ENCODE measurements around the gene PCSK5.

PCSK5 gene

DNA sequence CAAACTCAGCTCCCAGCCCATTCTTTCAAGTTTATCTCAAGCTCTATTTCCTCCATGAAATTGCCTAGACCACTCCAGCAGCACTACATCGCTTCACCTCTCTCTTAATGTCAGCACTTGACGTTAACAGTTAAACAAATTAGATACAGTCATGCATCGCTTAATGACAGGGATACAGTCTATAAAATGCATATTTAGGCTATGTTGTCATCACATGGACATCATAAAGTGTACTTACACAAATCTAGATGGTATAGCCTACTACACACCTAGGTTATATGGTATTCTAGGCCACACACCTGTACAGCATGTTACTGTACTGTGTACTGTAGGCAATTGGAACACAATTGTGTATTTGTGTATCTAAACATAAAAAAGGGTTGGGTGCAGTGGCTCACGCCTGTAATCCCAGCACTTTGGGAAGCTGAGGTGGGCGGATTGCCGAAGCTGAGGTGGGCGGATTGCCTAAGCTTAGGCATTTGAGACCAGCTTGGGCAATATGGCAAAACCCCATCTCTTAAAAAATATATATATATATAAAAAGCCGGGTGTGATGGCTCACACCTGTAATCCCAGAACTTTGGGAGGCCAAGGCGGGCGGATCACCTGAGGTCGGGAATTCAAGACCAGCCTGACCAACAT lies 13.4 kb upstream of the PCSK5 start:
- no peaks in the 10 kb centered on the region for H4K20me1 ChIP-seq (ENCODE audit: low read depth, low read length)
- H3K4me3 ChIP-seq (ENCODE audit: insufficient read depth, low read length, poor library complexity, severe bottlenecking): no peak overlapping the region
- no peaks in the 10 kb centered on the region for H3K36me3 ChIP-seq (ENCODE audit: low read length)
- H3K79me2 ChIP-seq (ENCODE audit: insufficient read depth, low read length): no peaks in the 10 kb centered on the region
- TF ChIP-seq EZH2phosphoT487 (conservative IDR thresholded peaks at IDR 0.05; ENCODE audit: low read length): no peak
- no peaks in the 10 kb centered on the region for H3F3A ChIP-seq (ENCODE audit: insufficient read depth)
- H3K9ac ChIP-seq (ENCODE audit: low read length): no peak overlapping the region
- H3K27ac ChIP-seq (ENCODE audit: low read depth, low read length): no peak overlapping the region
- no peak overlapping the region for H3K4me2 ChIP-seq (ENCODE audit: low read depth, low read length, poor library complexity, severe bottlenecking)
- no peaks in the 10 kb centered on the region for H3K27me3 ChIP-seq (ENCODE audit: low read length)
- H3K9me2 ChIP-seq (replicated peaks; ENCODE audit: insufficient read depth, low read length): no peaks in the 10 kb centered on the region
- H2AFZ ChIP-seq (ENCODE audit: low read depth, low read length, severe bottlenecking): no peak overlapping the region
- H3K9me3 ChIP-seq (ENCODE audit: insufficient read depth, low read length): no peaks in the 10 kb centered on the region

DNA sequence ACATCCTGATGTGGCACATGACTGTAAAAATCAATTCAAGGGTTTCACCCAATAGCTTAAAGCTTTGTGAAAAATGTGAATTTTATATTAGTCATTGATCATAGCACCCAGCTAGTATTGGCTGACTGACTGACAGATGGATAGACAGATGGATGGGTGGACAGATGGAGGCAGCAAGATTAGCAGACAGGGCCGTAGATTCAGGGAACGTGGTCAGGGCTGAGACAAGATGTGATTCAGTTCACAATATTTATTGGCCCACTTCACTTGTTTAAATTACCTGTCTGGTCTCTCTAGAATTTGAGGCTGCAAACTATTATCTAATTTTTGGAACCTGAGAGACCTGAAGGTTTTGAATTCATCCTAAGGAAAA lies 12.0 kb upstream of the PCSK5 start:
- Histone ChIP-seq H3K4me2 (ENCODE audit: low read depth, low read length, poor library complexity, severe bottlenecking) (no peak overlapping the region), H3K27me3 (ENCODE audit: low read length) (no peaks in the 10 kb centered on the region), H3K9ac (ENCODE audit: low read length) (no peak overlapping the region), H2AFZ (ENCODE audit: low read depth, low read length, severe bottlenecking) (no peak overlapping the region), H3K9me3 (ENCODE audit: insufficient read depth, low read length) (no peaks in the 10 kb centered on the region), H3K4me3 (ENCODE audit: insufficient read depth, low read length, poor library complexity, severe bottlenecking) (no peak overlapping the region), H3F3A (ENCODE audit: insufficient read depth) (no peaks in the 10 kb centered on the region), H3K36me3 (ENCODE audit: low read length) (no peaks in the 10 kb centered on the region), H3K27ac (ENCODE audit: low read depth, low read length) (no peak overlapping the region), H4K20me1 (ENCODE audit: low read depth, low read length) (no peaks in the 10 kb centered on the region), H3K9me2 (replicated peaks; ENCODE audit: insufficient read depth, low read length) (no peaks in the 10 kb centered on the region), H3K79me2 (ENCODE audit: insufficient read depth, low read length) (no peaks in the 10 kb centered on the region)
- TF ChIP-seq, protein P1, sequence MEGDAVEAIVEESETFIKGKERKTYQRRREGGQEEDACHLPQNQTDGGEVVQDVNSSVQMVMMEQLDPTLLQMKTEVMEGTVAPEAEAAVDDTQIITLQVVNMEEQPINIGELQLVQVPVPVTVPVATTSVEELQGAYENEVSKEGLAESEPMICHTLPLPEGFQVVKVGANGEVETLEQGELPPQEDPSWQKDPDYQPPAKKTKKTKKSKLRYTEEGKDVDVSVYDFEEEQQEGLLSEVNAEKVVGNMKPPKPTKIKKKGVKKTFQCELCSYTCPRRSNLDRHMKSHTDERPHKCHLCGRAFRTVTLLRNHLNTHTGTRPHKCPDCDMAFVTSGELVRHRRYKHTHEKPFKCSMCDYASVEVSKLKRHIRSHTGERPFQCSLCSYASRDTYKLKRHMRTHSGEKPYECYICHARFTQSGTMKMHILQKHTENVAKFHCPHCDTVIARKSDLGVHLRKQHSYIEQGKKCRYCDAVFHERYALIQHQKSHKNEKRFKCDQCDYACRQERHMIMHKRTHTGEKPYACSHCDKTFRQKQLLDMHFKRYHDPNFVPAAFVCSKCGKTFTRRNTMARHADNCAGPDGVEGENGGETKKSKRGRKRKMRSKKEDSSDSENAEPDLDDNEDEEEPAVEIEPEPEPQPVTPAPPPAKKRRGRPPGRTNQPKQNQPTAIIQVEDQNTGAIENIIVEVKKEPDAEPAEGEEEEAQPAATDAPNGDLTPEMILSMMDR (IDR thresholded peaks at IDR 0.05; ENCODE audit: insufficient read depth, low read length, poor library complexity, severe bottlenecking): no peak

DNA sequence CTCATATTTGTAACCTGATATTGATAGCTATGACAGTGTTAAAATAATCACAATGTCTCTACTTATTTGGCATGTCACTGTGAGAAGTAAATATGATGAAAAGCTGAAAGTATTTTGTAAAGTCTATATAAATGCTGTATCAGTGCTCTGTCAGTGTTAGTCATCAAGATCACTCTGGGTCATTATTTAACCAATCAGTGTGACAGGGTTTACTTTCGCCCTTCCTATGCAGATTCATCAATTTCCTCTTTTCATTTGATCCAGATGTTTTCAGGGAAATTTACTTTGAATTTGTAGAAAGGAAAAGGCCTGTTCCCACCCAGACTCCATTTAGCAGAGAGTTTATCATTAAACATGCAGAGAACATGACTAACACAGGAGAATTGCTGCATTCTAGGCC lies 9.9 kb upstream of the PCSK5 start:
- Histone ChIP-seq H4K20me1 (ENCODE audit: low read depth, low read length) (no peaks in the 10 kb centered on the region), H3K27me3 (ENCODE audit: low read length) (no peaks in the 10 kb centered on the region), H2AFZ (ENCODE audit: low read depth, low read length, severe bottlenecking) (no peak overlapping the region), H3F3A (ENCODE audit: insufficient read depth) (no peaks in the 10 kb centered on the region), H3K4me2 (ENCODE audit: low read depth, low read length, poor library complexity, severe bottlenecking) (no peak overlapping the region), H3K79me2 (ENCODE audit: insufficient read depth, low read length) (no peaks in the 10 kb centered on the region), H3K9me2 (replicated peaks; ENCODE audit: insufficient read depth, low read length) (no peaks in the 10 kb centered on the region), H3K36me3 (ENCODE audit: low read length) (no peaks in the 10 kb centered on the region), H3K9ac (ENCODE audit: low read length) (no peak overlapping the region), H3K4me3 (ENCODE audit: insufficient read depth, low read length, poor library complexity, severe bottlenecking) (no peak overlapping the region), H3K27ac (ENCODE audit: low read depth, low read length) (no peak overlapping the region), H3K9me3 (ENCODE audit: insufficient read depth, low read length) (no peaks in the 10 kb centered on the region)
- no peak for TF ChIP-seq EZH2phosphoT487 (conservative IDR thresholded peaks at IDR 0.05; ENCODE audit: low read length)
- TF ChIP-seq, protein P1 (IDR thresholded peaks at IDR 0.05; ENCODE audit: insufficient read depth, low read length, poor library complexity, severe bottlenecking): no peak

DNA sequence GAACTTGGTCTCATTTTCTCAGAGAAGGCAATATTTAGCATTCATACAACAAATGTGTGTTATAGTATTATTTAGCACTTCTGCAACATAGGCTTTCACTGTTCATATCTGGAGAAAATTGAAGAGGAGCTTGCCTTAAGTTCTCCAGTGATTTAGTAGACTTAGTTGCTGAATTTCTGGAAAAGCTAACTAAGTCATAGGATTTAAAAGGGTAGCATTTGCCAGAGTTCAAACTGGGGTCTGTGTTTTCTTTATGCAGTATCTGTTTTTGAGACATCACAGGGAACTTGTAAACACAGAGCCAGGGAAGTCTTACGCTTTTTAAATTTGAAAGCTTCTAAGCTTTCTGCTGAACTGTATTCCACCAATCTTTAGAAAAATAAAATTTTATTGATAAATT lies 8.7 kb upstream of the PCSK5 start:
- H3K4me2 ChIP-seq (ENCODE audit: low read depth, low read length, poor library complexity, severe bottlenecking): no peak overlapping the region
- no peaks in the 10 kb centered on the region for H3K9me2 ChIP-seq (replicated peaks; ENCODE audit: insufficient read depth, low read length)
- no peaks in the 10 kb centered on the region for H3F3A ChIP-seq (ENCODE audit: insufficient read depth)
- H3K9me3 ChIP-seq (ENCODE audit: insufficient read depth, low read length): no peaks in the 10 kb centered on the region
- no peak overlapping the region for H3K9ac ChIP-seq (ENCODE audit: low read length)
- H3K27ac ChIP-seq (ENCODE audit: low read depth, low read length): no peak overlapping the region
- no peaks in the 10 kb centered on the region for H3K27me3 ChIP-seq (ENCODE audit: low read length)
- H3K4me3 ChIP-seq (ENCODE audit: insufficient read depth, low read length, poor library complexity, severe bottlenecking): no peak overlapping the region
- H3K79me2 ChIP-seq (ENCODE audit: insufficient read depth, low read length): no peaks in the 10 kb centered on the region
- no peaks in the 10 kb centered on the region for H3K36me3 ChIP-seq (ENCODE audit: low read length)
- no peak overlapping the region for H2AFZ ChIP-seq (ENCODE audit: low read depth, low read length, severe bottlenecking)
- H4K20me1 ChIP-seq (ENCODE audit: low read depth, low read length): no peaks in the 10 kb centered on the region
- TF ChIP-seq, protein P1 (IDR thresholded peaks at IDR 0.05; ENCODE audit: insufficient read depth, low read length, poor library complexity, severe bottlenecking): no peak
- no peak for TF ChIP-seq EZH2phosphoT487 (conservative IDR thresholded peaks at IDR 0.05; ENCODE audit: low read length)
